IPS DF 6.9 (cell line): ENCODE data around the gene PADI3.

Experiments used
- DNase-seq: peaks from one replicate; pipeline ENCODE4 v3.0.0-alpha.2; 2013; ENCODE audit warnings: low read depth, low spot score
- H3K27ac ChIP-seq: one replicate; pipeline ENCODE4 v1.5.1; 2013; ENCODE audit warnings: low read length, control low read depth
- H3K27me3 ChIP-seq: 2 replicates; pipeline ENCODE4 v1.6.1; 2013; ENCODE audit warnings: mild to moderate bottlenecking, low read length; ENCODE audit not compliant: control insufficient read depth, insufficient read depth
- H3K36me3 ChIP-seq: 2 replicates; pipeline ENCODE4 v1.6.1; 2013; ENCODE audit warnings: low read length; ENCODE audit not compliant: control insufficient read depth, insufficient read depth
- H3K4me1 ChIP-seq: 2 replicates; pipeline ENCODE4 v1.6.1; 2013; ENCODE audit warnings: low read length; ENCODE audit not compliant: control insufficient read depth, insufficient read depth
- H3K4me3 ChIP-seq: 2 replicates; pipeline ENCODE4 v1.5.1; 2013; ENCODE audit warnings: mild to moderate bottlenecking, low read length
- H3K9me3 ChIP-seq: 2 replicates; pipeline ENCODE4 v1.6.1; 2013; ENCODE audit warnings: low read length, inconsistent platforms; ENCODE audit not compliant: control insufficient read depth, insufficient read depth
- WGBS: extraction: QIAGEN DNeasy Blood & Tissue Kit; methylation state at CpG from one replicate; pipeline ENCODE4 v1.1.7; 2013; ENCODE audit warnings: mixed read lengths, missing lambda C conversion rate; ENCODE audit not compliant: insufficient read length, insufficient coverage; 5-methylcytosine and 5-hydroxymethylcytosine counted together

PADI3 gene

GRCh38 chr1:17286646-17287045 is 37.7 kb downstream of the PADI3 start:
- Histone ChIP-seq H3K4me3 (no peak overlapping the region), H3K36me3 (no peaks in the 10 kb centered on the region), H3K9me3 (no peaks in the 10 kb centered on the region), H3K27me3 (no peaks in the 10 kb centered on the region), H3K27ac (no peak overlapping the region), H3K4me1 (no peaks in the 10 kb centered on the region)
- no peak for DNase-seq
- no CpG with 5 or more reads among the region's 5 CpGs for WGBS

GRCh38 chr1:17287130-17287776 is 38.4 kb downstream of the PADI3 start:
- no peak for DNase-seq
- no peaks in the 10 kb centered on the region for H3K36me3 ChIP-seq
- no peaks in the 10 kb centered on the region for H3K9me3 ChIP-seq
- H3K4me1 ChIP-seq = no peaks in the 10 kb centered on the region
- no peak overlapping the region for H3K27ac ChIP-seq
- no CpG with 5 or more reads among the region's 5 CpGs for WGBS
- no peak overlapping the region for H3K4me3 ChIP-seq
- no peaks in the 10 kb centered on the region for H3K27me3 ChIP-seq

- no peak overlapping the region for H3K27ac ChIP-seq
- H3K27me3 ChIP-seq = no peaks in the 10 kb centered on the region
- no peaks in the 10 kb centered on the region for H3K36me3 ChIP-seq
- H3K4me1 ChIP-seq = no peaks in the 10 kb centered on the region
- no peaks in the 10 kb centered on the region for H3K9me3 ChIP-seq
- WGBS = no CpG with 5 or more reads among the region's 2 CpGs
- DNase-seq = no peak
- no peak overlapping the region for H3K4me3 ChIP-seq
Measured at GRCh38 chr1:17289721-17290120, 40.8 kb downstream of the PADI3 start.

DNA sequence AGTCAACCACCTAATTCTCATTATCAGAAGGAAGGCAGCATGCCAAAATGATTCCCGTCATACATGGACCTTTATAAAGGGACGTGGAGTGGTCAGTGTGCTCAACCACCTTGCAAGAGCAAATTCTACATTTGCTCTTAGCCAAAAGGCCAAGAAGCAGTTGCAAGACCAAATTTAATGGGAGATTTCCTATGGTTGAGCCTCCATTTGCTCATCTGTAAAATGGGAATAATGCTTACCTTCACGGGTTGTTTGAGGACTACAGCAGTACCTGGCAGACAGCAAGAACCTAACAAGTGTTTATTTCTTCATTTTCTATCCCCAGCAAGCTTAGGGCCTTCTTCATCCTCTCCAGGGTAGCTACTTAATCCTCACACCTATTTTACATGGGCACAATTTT is 41.7 kb downstream of the PADI3 start:
- Histone ChIP-seq H3K9me3 (no peaks in the 10 kb centered on the region), H3K27ac (no peak overlapping the region), H3K36me3 (no peaks in the 10 kb centered on the region), H3K27me3 (no peaks in the 10 kb centered on the region), H3K4me1 (no peaks in the 10 kb centered on the region), H3K4me3 (no peak overlapping the region)
- WGBS = no CpG with 5 or more reads among the region's 3 CpGs
- no peak for DNase-seq

DNA sequence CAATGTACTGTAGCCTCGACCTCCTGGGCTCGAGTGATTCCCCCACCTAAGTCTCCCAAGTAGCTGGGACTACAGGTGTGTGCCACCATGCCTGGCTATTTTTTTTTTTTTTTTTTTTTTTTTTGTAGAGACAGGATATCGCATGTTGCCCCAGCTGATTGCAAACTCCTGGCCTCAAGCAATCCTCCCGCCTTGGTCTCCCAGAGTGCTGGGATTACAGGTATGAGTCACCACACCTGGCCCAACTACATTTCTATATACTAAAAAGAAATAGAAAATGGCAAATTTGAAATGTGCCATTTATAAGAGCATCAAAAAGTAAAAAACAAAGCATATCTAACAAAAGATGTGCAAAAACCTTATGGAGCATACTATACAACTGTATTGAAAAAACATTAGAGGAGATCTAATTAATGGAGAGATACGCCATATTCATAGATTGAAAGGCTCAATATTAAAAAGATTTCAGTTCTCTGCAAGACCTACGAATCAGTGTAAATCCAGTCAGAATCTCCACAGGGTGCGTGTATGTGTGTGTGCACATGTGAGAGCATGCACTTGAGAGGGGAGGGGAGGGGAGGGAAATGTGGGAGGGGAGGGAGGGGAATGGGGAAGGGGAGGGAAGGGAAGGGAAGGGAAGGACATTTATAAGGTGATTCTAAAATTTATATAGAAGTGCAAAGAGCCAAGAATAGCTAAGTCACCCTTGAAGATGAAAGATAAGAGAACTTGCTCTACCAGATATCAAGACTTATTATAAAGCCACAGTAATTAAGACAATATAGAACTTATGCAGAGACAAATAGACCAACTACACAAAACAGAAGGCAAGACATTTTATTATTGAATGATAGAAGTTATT is 43.6 kb downstream of the PADI3 start:
- DNase-seq = no peak
- Histone ChIP-seq H3K4me1 (no peaks in the 10 kb centered on the region), H3K27me3 (no peaks in the 10 kb centered on the region), H3K4me3 (no peak overlapping the region), H3K27ac (no peak overlapping the region), H3K36me3 (no peaks in the 10 kb centered on the region), H3K9me3 (no peaks in the 10 kb centered on the region)
- no CpG with 5 or more reads among the region's 7 CpGs for WGBS

DNA sequence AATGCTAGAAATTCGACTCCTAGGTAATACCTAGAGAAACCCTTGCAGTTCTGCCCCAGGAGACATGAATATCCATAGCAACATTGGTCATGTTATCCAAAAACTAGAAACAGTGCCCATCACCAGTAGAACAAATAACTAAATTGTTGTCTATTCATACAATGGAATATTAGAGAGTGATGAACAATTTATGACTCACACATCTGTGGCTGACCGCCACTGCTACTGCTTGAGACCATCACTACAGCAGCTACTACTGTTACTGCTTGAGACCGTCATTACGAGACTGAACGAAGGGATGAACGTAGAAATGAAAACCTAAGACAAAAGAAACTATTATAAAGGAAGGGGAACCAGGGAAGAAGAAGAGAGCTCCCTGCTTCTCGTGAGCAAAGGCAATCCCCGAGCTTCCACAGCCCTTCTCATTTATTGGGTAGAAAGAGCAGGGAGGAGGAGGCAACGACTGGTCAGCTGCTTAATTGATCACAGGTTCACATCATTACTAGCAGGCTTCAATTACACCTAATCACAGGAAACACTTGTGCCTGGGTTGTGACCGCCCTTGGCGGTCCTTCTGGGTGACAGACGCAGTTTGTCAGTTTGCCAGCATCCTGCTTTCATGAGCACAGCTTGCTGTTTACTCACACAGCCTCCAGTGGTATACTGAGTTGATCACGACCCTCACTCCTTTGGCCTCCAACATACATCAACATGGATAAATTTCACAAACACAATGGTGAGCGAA is 45.0 kb downstream of the PADI3 start:
- no peak for DNase-seq
- Histone ChIP-seq H3K9me3 (no peaks in the 10 kb centered on the region), H3K36me3 (no peaks in the 10 kb centered on the region), H3K4me1 (no peaks in the 10 kb centered on the region), H3K27ac (no peak overlapping the region), H3K4me3 (no peak overlapping the region), H3K27me3 (no peaks in the 10 kb centered on the region)
- no CpG with 5 or more reads among the region's 14 CpGs for WGBS

- no peaks in the 10 kb centered on the region for H3K27me3 ChIP-seq
- H3K27ac ChIP-seq = no peak overlapping the region
- no peaks in the 10 kb centered on the region for H3K36me3 ChIP-seq
- H3K4me3 ChIP-seq = no peak overlapping the region
- H3K4me1 ChIP-seq = no peaks in the 10 kb centered on the region
- no CpG with 5 or more reads among the region's 4 CpGs for whole genome bisulfite sequencing
- H3K9me3 ChIP-seq = no peaks in the 10 kb centered on the region
- DNase-seq = no peak
Measured at GRCh38 chr1:17295292-17295691, 46.4 kb downstream of the PADI3 start.

DNA sequence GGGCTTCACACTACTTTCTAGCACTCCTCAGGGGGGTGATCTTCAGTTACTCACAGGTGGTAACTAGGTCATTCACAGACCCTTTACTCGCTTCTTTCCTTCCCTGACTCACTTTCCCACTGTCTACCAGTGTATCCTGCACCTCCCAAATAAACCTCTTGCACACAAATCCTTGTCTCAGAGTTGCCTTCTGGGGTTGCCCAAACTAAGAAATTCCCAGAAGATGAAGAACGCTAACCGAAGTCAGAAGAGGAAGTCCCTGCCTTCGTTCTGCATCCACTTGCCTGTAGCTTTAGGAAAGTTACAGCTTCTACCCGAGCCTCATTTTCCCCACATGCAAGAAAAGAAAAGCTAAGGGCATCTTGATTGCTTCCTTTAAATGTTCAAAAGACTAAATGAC is 47.2 kb downstream of the PADI3 start:
- H3K36me3 ChIP-seq = no peaks in the 10 kb centered on the region
- H3K27me3 ChIP-seq = no peaks in the 10 kb centered on the region
- H3K4me1 ChIP-seq = no peaks in the 10 kb centered on the region
- DNase-seq = no peak
- H3K27ac ChIP-seq = no peak overlapping the region
- H3K9me3 ChIP-seq = no peaks in the 10 kb centered on the region
- no CpG with 5 or more reads among the region's 5 CpGs for whole genome bisulfite sequencing
- H3K4me3 ChIP-seq = no peak overlapping the region

- no peak overlapping the region for H3K27ac ChIP-seq
- H3K9me3 ChIP-seq = no peaks in the 10 kb centered on the region
- WGBS = no CpG with 5 or more reads among the region's 7 CpGs
- no peak for DNase-seq
- no peaks in the 10 kb centered on the region for H3K36me3 ChIP-seq
- H3K27me3 ChIP-seq = no peaks in the 10 kb centered on the region
- no peak overlapping the region for H3K4me3 ChIP-seq
- no peaks in the 10 kb centered on the region for H3K4me1 ChIP-seq
Measured at GRCh38 chr1:17297991-17298390, 49.1 kb downstream of the PADI3 start.

DNA sequence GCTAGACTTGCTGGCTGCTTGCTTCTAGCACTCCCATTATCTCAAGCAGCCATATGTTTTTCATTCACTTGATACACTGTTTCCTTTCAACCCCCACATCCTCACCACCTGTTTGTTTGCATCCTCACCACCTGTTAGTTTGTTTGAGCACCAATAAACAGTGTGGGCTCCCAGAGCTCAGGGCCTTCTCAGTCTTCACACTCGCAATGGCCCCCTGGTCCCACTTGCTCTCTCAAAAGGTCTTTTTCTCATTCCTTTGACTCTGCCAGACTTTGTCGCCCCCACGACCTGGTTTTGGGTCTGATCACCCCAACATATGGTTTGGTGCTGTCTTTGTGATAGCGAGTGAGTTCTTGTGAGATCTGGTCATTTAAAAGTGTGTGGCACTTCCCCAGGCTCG is 52.9 kb downstream of the PADI3 start:
- no peaks in the 10 kb centered on the region for H3K9me3 ChIP-seq
- H3K36me3 ChIP-seq = no peaks in the 10 kb centered on the region
- DNase-seq = no peak
- H3K27me3 ChIP-seq = no peaks in the 10 kb centered on the region
- WGBS = no CpG with 5 or more reads among the region's 5 CpGs
- H3K4me1 ChIP-seq = 0 out of 2 replicates have a peak, but pooled peaks cover 2% of the 10 kb centered on the region
- no peak overlapping the region for H3K4me3 ChIP-seq
- no peak overlapping the region for H3K27ac ChIP-seq
